Spinal cord (tissue), 10 donors: ENCODE measurements around the gene ZNF816. TPM values are rescaled to one million over a fixed set of nuclear protein-coding genes. Genes with fewer than 3 reads are reported as not detected.
"Not testable (repeated sequence)": the region's sequence is repeated elsewhere in the genome, so short reads cannot be mapped to it uniquely, and the experiment has no call there.

Experiments
- DNase-seq, 6 donors: peaks; one replicate each; pipeline versions ENCODE4 v3.0.0 to v3.0.0-alpha.2; 2013 to 2015; ENCODE audit warnings: low spot score in 6 of 6, low read depth in 4 of 6
- H3K27ac ChIP-seq: one replicate; pipeline ENCODE4 v1.5.1; 2013; ENCODE audit warnings: low read depth, low read length, control low read depth
- H3K27me3 ChIP-seq: one replicate; pipeline ENCODE4 v1.6.1; 2013; ENCODE audit warnings: low read length; ENCODE audit not compliant: control insufficient read depth, insufficient read depth
- H3K36me3 ChIP-seq: one replicate; pipeline ENCODE4 v1.6.1; 2013; ENCODE audit warnings: low read length; ENCODE audit not compliant: control insufficient read depth, insufficient read depth
- H3K4me1 ChIP-seq: one replicate; pipeline ENCODE4 v1.6.1; 2013; ENCODE audit warnings: low read length; ENCODE audit not compliant: control insufficient read depth, insufficient read depth
- H3K4me3 ChIP-seq: one replicate; pipeline ENCODE4 v1.5.1; 2013; ENCODE audit warnings: low read depth, low read length, control low read depth
- H3K9me3 ChIP-seq: one replicate; pipeline ENCODE4 v1.6.1; 2013; ENCODE audit warnings: low read length; ENCODE audit not compliant: control insufficient read depth, insufficient read depth
- WGBS: methylation state at CpG from one replicate; pipeline ENCODE4 v1.1.5; 2013; ENCODE audit warnings: missing lambda C conversion rate; ENCODE audit not compliant: insufficient coverage; 5-methylcytosine and 5-hydroxymethylcytosine counted together
- polyA plus RNA-seq, 2 donors: library from polyadenylated mRNA; unstranded; fragments of 120-200 nt; gene quantifications; one replicate each; pipeline ENCODE4 v1.2.1, GENCODE V29; 2013; ENCODE audit not compliant: insufficient read length in 2 of 2
- total RNA-seq, 2 donors: library from RNA; depleted of rRNA in 1 of 2; stranded (reverse); fragments of 120-200 nt in 1 of 2; fragments of >200 nt in 1 of 2; gene quantifications; one replicate each; pipeline versions ENCODE4 v1.2.3 to v1.2.4, GENCODE V29; 2013 to 2014
- donor health status: healthy.

ZNF816 gene
- total and polyA plus RNA-seq, 4 donors = 5.1 to 13.6 (median 9.5) TPM

DNA sequence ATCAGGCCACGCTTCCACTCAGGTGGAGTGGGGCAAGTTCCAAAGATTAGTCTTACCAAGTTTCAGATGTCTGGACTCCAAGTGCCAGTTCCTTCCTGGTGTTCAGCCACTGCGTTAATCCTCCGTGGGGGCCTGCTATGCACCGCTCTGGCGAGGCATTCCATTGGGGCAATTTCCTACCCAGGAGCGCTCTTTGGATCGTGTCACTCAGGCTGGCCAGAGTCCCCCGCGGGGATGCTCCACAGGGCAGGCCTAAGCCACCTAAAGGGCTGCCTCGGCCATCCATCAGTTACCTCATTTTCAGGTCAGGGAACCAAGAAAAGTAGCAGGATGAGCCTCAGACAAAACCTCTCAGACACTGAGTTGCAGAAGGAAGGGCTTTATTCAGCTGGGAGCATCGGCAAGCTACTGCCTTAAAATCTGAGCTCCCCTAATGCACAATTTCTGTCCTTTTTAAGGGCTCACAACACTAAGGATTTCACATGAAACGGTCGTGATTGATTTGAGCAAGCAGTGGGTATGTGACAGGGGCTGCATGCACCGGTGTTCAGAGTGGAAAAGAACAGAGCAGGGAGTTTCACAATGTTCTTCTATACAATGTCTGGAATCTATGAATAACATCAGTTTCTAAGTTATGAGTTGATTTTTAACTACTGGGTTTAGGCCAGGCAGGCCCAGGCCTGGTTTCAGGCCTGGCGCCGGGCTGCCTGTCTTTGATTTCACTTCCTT lies 58.5 kb downstream of the ZNF816 start:
- not testable (repeated sequence) for H3K27ac ChIP-seq, H3K27me3 ChIP-seq
- WGBS = 88% methylated on average over 10 of the region's 16 CpGs

GRCh38 chr19:52901842-52902241 lies 60.8 kb downstream of the ZNF816 start:
- no peaks in the 10 kb centered on the region for H3K27me3 ChIP-seq
- H3K27ac ChIP-seq = no peak overlapping the region
- 94% methylated on average over 2 of the region's 3 CpGs for WGBS
- no peaks in the 10 kb centered on the region for H3K9me3 ChIP-seq
- H3K4me3 ChIP-seq = no peak overlapping the region
- H3K4me1 ChIP-seq = peaks cover 14% of the 10 kb centered on the region
- no peaks in the 10 kb centered on the region for H3K36me3 ChIP-seq
- DNase-seq = no peak

More for the DNA sequence above, 58.5 kb downstream of the ZNF816 start:
- not testable (repeated sequence) for H3K36me3 ChIP-seq, DNase-seq, H3K4me1 ChIP-seq, H3K4me3 ChIP-seq, H3K9me3 ChIP-seq

Other genes starting within 250 kb of the ZNF816 start
- 10 to 100 TPM; 16.6 to 31.5 TPM for gene ZNF611, start 227.8 kb downstream of the ZNF816 start, total RNA-seq
- gene ZNF611, start 227.8 kb downstream of the ZNF816 start, polyA plus RNA-seq = 10 to 100 TPM; 16.5 to 20.2 TPM
- 1 to 10 TPM; 2.1 to 5.7 TPM for gene ZNF600, start 176.1 kb downstream of the ZNF816 start, total RNA-seq
- gene ZNF600, start 176.1 kb downstream of the ZNF816 start, polyA plus RNA-seq = 1 to 10 TPM in 1 of 2 donors, under 1 TPM in 1; 0.92 to 2.4 TPM
- 10 to 100 TPM; 24.6 to 27.5 TPM for gene ZNF28, start 141.2 kb downstream of the ZNF816 start, total RNA-seq
- gene ZNF28, start 141.2 kb downstream of the ZNF816 start, polyA plus RNA-seq = 10 to 100 TPM; 10.0 to 12.4 TPM
- gene ZNF468, start 105.3 kb downstream of the ZNF816 start, total RNA-seq = 10 to 100 TPM; 25.6 to 33.6 TPM
- gene ZNF468, start 105.3 kb downstream of the ZNF816 start, polyA plus RNA-seq = 10 to 100 TPM; 17.5 to 17.7 TPM
- gene ZNF320, start 65.2 kb downstream of the ZNF816 start, total RNA-seq = 10 to 100 TPM; 21.2 to 28.8 TPM
- gene ZNF320, start 65.2 kb downstream of the ZNF816 start, polyA plus RNA-seq = 10 to 100 TPM; 26.6 to 36.2 TPM
- 1 to 10 TPM; 3.4 to 5.4 TPM for gene ZNF888, start 39.5 kb downstream of the ZNF816 start, total RNA-seq
- gene ZNF888, start 39.5 kb downstream of the ZNF816 start, polyA plus RNA-seq = 1 to 10 TPM; 2.3 to 3.1 TPM
- gene ERVV-1, start 51.0 kb upstream of the ZNF816 start, total RNA-seq = not detected
- gene ERVV-1, start 51.0 kb upstream of the ZNF816 start, polyA plus RNA-seq = under 1 TPM in 1 of 2 donors, not detected in 1; 0.12 TPM
- gene ERVV-2, start 81.9 kb upstream of the ZNF816 start, total RNA-seq = under 1 TPM in 1 of 2 donors, not detected in 1; 0.06 TPM
- not detected for gene ERVV-2, start 81.9 kb upstream of the ZNF816 start, polyA plus RNA-seq
- gene ZNF160, start 140.5 kb upstream of the ZNF816 start, total RNA-seq = 10 to 100 TPM; 42.0 to 47.4 TPM
- gene ZNF160, start 140.5 kb upstream of the ZNF816 start, polyA plus RNA-seq = 10 to 100 TPM; 22.4 to 28.6 TPM
- gene ZNF415, start 170.0 kb upstream of the ZNF816 start, total RNA-seq = 10 to 100 TPM; 27.3 to 35.0 TPM
- 10 to 100 TPM; 32.6 to 41.0 TPM for gene ZNF415, start 170.0 kb upstream of the ZNF816 start, polyA plus RNA-seq
- 10 to 100 TPM; 18.2 to 21.3 TPM for gene ZNF347, start 196.2 kb upstream of the ZNF816 start, total RNA-seq
- 10 to 100 TPM in 1 of 2 donors, 1 to 10 TPM in 1; 9.7 to 16.5 TPM for gene ZNF347, start 196.2 kb upstream of the ZNF816 start, polyA plus RNA-seq
- 1 to 10 TPM; 5.4 to 8.5 TPM for gene ZNF665, start 230.5 kb upstream of the ZNF816 start, total RNA-seq
- gene ZNF665, start 230.5 kb upstream of the ZNF816 start, polyA plus RNA-seq = 1 to 10 TPM; 4.5 to 6.4 TPM